ENCODE measurements around the gene GALNT2.

Gene GALNT2

DNA sequence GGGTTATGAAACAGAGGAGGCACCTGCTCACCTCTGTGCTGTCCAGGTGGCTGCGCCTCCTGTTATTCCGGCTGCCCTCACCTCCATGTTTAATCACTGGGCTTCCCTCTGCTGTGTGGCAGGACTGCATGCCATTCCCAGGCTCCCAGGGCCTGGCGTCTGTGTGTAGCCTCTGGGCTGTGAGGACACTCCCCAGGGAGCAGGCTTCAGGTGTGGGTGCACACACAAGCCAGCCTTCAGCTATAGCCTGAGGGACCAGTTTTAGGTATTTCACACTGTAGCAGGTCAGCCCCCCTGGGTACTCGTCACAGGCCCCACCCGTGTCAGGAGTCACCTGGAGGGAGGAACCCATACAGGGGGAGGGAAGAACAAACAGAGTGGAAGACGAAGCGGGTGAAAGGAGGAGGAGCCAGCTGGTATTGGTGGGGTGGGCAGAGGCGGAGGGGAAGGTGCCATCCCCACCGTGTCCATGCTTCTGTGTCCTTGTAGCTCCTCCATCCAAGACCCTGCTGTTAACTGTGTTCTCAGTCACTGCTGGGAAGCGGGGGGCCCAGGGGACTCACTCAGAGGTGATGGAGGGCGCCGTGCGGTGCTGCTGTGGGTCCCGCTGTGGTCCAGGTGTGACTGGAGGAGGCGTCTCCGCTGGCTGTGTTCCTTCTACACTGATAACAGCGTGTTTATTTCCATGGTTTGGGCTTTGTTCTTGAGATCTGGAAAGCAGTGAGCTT lies 200.5 kb downstream of the GALNT2 start:
- no peak for DNase-seq

DNA sequence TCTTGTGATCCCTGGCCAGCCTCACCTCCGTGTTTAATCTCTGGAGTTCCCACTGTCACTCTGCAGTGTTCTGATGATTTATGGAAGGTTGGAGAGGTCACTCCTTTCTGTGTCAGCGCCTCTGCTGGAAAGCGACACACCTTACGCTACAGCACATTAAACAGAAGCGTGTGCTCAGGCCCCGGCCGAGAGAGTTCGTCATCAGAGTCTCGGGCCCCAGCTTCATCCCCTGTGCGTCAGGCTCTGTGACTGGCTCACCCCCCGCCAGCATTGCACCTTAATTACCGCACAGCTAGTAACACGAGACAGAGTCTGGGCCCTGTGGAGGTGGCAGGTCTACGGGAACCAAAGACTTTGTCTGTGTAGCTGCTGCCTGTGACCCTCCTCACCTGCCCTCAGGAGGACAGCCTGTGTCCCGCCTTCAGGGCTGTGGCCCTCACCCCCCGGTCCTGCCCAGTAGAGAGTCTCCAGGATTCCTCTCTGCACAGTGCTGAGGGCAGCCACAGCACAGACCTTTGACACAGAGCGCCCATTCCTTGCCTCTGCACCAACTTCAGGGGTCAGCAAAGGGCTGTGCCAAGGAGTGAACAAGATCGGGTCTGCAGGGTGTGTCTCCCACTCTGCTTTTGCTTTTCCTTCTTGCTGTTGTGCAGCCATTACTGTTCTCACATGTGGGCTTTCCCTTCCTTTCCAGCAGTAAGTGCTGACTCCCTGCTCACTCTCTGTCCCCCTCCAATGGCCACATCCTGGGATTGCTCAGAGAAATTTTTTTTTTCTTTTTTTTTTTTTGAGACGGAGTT lies 201.5 kb downstream of the GALNT2 start:
- DNase-seq = no peak

DNA sequence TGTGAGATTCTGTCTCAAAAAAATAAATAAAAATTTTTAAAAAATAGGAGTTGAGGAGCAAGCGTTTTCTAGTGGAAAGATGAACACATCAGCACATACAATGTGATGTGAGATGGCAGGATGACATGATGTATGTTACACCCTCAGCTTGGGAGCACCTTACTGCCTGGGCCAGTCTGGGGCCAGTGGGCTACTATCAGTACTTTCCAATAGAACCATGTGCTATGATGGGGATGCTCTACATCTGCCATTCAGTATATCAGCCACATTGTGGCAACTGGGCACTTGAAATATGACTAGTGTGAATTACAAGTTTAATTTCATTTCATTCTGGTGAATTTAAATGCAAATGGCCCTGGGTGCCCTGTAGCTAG lies 203.1 kb downstream of the GALNT2 start:
- no peak for DNase-seq

DNA sequence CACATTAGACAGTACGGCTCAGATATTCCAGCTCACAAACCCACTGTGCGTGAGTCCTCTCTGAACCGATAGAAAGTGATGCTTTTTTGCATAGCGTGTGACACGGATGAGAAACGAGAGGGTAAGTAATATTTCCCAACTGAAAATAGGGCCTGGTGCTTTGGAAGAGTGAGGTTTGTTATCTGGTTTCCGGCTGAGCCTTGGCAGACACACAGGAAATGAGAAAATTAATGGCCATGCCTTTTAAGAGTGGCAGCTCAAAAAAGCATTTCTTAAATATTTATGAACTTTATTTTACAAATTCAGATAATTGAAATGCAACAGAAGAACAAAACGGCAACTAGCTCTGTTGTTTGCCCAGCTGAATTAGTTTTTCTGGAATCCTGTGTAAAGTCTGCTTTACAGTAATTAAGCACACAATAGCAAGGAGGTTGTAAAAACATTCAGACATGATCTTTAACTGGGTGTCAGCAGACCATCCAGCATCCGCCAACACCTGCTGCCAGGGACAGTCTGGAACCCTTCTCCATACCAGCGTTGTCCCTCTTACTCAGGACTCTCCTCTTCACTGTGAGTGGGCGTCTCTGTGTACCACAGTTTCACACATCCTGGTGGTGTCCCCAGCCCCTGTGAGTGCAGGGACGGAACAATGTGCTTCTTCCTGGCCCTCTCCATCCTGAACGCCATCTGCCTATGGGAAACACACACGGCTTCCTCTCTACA lies 203.7 kb downstream of the GALNT2 start:
- no peak for DNase-seq

DNA sequence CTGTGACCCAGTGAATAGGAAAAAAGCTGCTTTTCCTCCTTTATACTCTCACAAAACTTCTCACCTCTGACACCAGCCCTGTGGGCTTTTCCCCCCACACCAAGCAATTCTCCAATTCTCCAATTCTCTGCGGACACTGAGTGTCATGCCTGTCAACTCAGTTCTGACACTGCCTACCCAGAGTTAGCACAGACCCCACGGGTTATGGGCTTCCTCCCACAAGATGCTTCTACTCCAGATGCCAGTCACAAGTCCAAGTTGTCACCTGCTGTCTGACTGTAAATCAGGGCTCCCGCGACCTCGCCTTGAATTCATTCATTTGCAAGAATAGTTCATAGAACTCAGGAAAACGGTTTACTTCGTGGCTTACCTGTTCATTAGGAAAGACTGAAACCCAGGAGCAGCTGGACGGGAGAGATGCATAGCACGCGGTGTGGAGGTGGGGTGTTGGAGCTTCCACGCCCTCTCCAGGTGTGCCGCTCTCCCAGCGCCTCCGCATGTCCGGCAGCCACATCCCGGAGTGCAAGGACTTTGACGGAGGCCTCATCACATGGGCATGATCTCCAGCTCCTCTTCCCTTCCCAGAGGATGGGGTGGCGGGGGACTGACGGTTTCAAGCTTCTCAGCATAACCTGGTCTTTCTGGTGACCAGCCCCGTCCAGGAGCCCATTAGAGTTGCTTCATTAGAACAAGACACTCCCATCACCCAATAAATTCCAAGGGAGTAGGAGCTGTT lies 204.4 kb downstream of the GALNT2 start:
- DNase-seq = no peak

DNA sequence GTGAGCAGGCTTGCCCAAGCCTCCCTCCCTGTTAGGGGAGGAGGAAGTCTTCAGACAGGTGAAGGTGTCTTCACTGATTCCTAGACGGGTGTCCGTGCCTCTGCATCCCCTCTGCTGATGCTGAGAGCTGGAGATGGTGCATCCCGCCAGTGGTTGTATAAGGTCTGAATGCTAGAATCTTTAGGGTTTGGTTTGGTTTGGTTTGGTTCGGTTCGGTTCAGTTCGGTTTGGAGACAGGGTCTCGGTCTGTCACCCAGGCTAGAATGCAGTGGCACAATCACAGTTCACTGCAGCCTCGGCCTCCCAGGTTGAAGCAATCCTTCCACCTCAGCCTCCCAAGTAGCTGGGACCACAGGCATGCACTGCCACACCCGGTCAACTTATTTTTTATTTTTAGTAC lies 205.5 kb downstream of the GALNT2 start:
- no peak for DNase-seq

DNA sequence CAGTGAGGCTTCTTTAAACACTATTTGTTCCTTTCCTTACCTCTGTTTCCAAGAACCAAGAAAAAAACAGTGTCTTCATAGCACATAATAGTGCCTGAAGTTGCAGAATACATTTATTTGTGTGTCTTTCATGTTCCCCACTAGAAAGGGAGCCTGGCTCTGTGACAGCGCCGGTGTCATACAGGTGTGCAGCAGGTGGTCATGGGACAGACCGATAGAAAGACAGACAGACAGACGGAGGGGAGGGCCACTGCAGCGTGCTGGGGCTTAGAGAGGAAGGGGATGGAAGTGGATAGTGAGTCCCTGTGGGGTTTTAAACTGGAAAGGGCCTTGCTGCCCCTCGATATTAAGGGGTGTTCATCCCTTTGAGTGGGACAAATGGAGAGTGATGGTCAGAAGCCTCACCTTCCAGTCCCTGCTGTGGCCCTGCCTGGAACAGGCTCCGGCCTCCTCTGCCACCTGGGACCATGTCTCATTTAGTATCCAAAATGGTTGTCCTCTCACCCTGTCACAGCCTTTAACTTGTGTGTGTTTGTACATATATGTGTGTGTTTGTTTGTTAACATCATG lies 206.2 kb downstream of the GALNT2 start:
- no peak for DNase-seq

DNA sequence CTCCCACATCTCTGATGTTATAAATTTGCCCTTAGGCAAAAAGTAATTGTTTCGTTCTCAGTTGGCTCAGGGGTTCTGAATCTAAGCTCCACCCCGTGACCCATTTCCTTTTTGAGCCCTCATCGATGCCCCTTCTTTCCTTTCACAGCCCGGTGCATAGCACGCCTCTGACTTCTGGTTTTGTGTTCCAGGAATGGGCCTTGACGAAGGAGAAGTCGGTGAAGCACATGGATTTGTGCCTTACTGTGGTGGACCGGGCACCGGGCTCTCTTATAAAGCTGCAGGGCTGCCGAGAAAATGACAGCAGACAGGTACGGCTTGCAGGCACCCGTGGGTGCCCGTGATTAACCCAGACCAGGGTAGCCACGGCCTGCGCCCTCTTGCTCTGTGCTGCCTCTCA lies 207.2 kb downstream of the GALNT2 start:
- DNase-seq = no peak

DNA sequence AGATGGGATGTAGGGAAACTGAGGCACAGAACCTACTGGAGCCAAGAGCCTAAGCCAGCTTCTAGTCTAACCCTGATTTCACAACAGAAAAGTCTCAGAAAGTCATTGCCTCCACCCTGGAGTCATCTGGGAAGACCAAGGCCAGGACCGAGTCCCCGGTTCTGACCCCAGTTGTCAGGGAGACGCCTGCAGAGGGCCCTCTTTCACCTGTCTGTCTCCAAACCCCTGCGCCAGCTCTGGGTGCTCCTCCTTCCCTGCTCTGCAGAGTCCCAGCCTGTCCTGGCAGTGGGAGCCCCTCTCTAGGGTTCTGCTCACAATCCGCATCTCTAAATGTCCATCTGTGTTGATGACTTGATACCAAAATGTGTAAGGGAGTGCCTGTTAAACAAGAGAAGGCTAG lies 209.4 kb downstream of the GALNT2 start:
- DNase-seq = no peak

DNA sequence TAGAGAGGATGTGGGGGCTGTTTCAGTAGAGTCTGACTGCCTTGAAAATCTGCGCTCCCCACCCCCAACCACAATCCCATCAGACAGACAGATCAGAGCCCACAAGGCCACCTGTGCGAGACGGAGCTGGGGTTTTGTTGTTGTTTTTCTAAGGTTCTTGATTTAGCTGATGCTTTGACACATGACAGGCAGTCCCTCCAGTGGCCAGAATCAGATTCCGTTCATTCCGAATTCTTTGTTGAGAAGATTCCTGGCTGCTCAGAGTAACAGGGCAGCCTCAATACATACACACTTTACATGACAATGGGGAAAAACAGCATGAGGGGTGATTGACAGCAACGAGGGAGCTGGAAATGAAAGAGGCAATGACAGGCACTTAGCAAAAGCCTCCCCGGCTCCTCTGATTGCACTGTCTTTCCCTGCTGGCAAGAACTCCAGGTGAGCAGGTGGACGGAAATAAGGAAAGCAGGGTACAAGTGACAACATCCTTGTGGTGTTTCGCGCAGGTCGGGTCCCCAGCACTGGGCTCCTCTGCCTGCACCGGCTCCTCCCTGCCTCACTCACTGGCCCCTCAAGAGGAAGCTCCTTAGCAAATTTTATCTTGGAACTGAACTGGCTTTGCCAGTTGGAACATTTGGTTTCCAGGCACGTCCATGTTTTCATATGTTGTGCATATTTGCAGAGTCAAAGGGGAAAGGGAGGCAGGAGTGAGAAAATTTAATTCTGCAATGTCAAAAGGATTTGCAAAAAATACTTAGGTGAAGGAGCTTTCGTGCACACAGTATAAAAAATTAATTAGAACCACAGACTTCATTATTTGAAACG lies 210.4 kb downstream of the GALNT2 start:
- DNase-seq = no peak

DNA sequence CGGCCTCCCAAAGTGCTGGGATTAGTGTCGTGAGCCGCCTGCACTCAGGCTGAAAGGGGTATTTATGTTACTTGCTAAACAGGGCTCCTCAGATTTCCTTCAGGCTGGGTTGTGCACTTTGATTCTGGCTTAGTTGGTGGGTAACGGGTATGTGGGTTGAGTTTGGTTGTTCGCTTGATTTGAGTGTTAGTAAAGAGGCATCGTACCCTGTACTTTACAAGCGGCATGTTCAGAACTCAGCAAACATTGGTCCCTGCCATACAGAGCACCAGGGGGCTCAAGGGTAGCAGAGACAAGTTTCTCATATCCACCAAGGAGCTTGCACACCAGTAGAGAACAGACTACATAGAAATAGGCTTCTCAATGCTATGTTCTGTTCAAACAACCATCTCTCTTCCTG lies 211.3 kb downstream of the GALNT2 start:
- DNase-seq = no peak

DNA sequence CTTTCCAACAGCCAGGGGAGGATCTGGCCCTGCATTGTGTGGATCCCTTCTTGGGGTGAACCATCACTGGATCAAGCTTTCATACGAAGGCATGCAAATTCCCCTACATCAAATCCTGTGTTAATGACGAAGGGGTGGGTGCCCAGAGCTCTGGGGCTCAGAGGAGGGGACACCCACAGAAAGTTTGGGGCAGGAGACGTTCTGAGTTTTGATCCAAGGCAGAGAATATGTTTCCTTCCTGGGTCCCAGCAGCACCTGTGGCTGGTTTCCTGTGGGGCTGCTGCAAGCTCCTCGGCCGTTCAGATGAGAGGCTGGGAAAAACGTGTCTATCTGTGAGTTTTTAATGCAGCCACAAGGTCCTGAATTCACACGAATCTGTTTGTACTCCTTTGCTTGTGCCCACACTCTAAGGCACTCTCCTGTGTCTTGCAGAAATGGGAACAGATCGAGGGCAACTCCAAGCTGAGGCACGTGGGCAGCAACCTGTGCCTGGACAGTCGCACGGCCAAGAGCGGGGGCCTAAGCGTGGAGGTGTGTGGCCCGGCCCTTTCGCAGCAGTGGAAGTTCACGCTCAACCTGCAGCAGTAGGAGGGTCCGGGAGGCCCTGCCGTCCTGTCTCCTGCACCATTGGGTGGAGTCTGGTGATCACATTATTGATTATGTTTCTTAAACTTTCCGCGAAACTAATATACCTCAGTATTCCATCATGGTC lies 212.0 kb downstream of the GALNT2 start:
- no peak for DNase-seq

DNA sequence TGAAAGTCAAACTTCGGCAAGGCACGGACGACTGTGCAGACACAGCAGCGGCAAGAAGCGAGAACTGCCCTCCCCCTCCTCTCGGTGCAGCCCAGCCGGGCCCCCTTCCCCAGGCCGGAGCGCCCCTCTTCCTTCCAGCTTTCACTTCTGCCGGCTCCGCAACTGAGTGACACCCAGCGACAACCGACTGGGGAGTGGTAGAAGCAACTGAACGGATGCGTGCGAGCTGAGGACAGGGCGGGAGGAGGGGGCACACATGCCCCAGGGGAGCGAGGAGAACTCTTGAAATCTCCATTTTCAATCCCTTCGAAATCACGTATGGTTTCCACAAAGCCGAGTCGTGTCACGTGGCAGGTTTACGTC lies 212.5 kb downstream of the GALNT2 start:
- DNase-seq = no peak

DNA sequence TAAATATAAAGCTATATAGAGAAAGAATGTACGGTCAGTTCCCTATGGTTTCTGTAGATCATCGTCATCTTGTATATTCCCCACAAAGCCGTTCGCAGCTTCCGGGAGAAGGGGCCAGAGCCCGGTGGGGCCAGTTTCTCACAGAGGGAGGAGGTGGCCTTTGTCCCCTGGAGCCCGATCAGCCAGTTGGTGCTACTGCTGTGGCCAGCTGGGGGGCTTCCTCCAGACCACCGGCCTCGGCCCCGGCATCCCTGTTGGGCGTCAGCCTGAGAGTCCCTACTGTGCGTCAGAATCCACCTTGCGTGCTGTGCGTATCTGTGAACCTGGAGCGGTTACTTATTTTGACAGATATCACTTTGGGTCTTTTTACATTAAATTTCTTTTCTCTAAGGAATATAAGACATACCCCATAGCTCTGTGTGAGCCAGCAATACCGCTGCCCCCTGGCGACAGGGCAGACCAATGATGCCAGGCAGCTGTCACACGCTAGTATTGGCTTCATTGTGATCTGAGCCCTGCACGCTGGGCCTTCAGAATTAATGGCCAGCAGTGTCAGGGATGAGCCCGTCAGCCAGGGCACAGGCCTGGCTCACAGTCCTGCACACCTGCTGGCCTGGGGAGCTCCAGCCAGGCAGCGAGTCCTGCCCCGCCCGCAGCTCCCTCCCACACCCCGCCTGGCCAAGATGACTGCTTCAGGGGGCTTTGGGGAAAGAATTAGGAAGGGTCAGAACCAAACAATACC lies 213.2 kb downstream of the GALNT2 start:
- no peak for DNase-seq

DNA sequence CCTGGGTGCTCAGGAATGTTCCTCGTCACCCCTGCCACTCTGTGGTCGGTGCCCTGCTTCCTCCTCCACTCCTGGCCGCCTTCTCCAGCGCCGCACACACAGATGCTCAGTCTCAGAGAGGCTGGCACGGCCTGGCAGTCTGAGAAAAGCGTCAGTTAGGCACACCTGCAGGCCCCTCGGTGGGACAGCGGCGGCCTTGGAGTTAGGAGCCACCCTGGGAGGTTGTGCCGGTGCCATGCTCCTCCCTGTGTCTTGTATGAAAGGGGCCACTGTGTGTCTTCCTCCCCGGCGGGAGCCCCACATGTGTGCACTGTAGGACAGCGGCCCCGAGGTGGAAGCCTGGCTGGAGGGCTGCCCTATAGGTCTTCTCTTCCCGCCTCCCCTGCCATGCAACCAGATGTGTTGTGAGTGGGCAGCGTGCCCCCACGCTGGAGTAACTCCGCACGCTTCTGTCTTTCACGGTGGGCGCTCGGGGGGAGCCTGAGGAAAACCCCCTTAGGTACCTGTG lies 213.9 kb downstream of the GALNT2 start:
- DNase-seq = no peak

DNA sequence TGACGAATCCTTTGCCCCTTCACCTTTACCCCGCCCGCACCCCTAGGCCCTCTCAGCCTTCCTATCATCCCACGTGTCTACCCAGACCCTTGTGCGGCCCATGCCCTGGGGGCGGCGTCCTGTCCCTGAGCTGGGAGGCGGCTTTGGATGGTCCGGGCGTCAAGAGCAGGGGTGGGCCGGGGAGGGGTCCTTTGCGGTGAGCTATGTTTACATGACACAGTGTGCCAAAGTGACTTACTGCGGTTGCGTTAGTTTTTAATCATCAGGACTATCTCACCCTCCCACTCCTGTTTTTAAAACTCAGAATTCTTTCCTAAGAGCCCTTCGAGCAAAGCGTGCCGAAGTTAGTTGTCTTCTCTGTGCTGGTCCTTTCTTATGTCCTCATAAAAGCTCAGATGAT lies 214.5 kb downstream of the GALNT2 start:
- DNase-seq = no peak

DNA sequence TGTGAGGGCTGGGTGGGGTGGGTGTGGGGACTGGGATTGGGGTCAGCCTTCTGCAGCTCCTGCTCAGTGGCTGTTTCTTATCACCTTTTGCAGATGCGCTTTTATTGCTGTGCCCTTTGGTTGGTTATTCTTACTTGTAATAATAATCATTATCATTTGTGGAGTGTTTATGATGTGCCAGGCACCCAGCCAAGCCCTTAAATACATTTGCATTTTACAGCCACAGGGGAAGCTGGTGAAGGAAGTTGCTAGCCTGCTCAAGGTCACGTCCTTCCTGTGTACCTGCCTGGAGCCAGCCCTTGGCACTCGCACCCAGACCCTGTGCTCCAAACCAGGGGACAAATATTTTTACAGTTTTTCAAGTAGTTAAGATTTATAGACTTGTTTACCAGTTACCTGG lies 215.1 kb downstream of the GALNT2 start:
- DNase-seq = no peak

DNA sequence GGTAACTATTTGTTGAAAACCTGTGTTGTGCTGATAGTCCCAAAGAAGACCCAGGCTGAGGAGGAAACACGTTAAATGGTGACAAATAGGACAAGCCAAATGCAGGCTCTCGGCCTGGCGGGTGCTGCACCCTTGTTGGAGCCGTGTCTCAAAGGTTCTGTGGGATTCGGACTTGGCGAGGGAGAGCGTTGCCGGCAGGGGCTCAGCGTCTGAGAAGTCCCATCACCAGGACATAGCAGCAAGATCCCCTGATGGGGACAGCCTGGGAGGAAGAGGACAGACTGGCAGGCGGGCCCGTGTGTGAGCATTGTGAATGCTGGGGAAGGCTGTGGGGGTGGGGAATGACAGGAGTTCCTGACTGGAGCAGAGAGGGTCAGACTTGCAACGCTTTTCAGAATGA lies 216.6 kb downstream of the GALNT2 start:
- DNase-seq = no peak

DNA sequence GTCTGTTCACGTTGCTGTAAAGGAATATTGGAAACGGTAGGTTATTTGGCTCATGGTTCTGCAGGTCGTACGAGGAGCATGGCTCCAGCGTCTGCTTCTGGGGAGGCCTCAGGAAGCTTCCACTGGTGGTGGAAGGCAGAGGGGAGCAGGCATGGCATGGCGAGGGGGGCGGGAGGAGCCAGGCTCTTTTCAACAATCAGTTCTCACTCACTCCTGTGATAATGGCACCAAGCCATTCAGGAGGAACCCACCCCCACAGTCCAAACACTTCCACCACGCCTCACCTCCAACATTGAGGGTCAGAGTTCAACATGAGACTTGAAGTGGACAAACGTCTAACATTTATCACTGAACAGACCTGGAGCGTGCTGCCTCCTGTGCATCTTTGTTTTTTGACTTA lies 217.9 kb downstream of the GALNT2 start:
- DNase-seq = no peak

DNA sequence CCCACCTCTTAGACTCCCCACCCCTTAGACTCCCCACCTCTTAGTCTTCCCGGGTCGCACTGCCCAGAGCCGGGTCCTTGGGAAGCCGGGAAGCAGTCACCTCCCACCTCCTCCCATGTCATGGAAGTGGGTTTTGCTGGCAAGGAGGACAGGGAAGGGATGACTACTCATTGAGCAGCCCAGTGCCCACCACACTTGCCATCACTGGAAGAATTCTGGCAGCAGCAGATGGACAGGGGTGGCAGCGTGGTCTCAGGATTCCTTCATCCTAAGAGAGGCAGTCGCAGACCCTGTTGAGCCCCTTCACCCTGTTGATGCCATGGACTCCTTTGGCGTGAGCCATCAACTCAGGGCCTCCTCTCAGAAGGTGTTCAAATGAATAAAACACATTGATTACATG lies 218.3 kb downstream of the GALNT2 start:
- DNase-seq = no peak

All from effector CD4-positive, alpha-beta T cell (primary cell).